ENCODE results near the gene AP4B1. TPM values are rescaled to one million over a fixed set of nuclear protein-coding genes. Genes with fewer than 3 reads are reported as not detected.
A peak's percentile ranks its signal among the peaks of the same experiment; 100 is the strongest.

The AP4B1 gene
- polyA plus RNA-seq, 6 donors from 2014 or later: 13.6 to 24.6 (median 15.8) TPM

GRCh38 chr1:113901191-113901590 is 3.4 kb downstream of the AP4B1 start:
- H3K4me1 Mint-ChIP-seq: peaks cover 31 to 57% (median 53%) of the 10 kb centered on the region in 3 donors
- no peaks in the 10 kb centered on the region for H3K9me3 Mint-ChIP-seq
- H3K27me3 Mint-ChIP-seq: no peaks in the 10 kb centered on the region
- ATAC-seq (ENCODE audit: low read depth in 2 of 2) (no peak), DNase-seq (no peak)
- peak overlapping the region in 2 of 6 donors; percentile 7 to 74 for H3K27ac Mint-ChIP-seq
- peaks cover 20 to 32% of the 10 kb centered on the region in 2 donors for H3K36me3 Mint-ChIP-seq
- peak overlapping the region in 1 of 8 donors; percentile 37 for H3K4me3 Mint-ChIP-seq

- Mint-ChIP-seq H3K4me1 (peaks cover 26 to 42% (median 42%) of the 10 kb centered on the region in 3 donors), H3K9me3 (no peaks in the 10 kb centered on the region), H3K4me3 (no peak overlapping the region), H3K27me3 (no peaks in the 10 kb centered on the region), H3K36me3 (peaks cover 20 to 44% of the 10 kb centered on the region in 2 donors), H3K27ac (peak overlapping the region in 2 of 6 donors; percentile 24 to 77)
- ATAC-seq (ENCODE audit: low read depth in 2 of 2) (no peak), DNase-seq (no peak)
These were observed 5.5 kb downstream of the AP4B1 start for GRCh38 chr1:113899111-113899510.

- peaks cover 20 to 34% (median 34%) of the 10 kb centered on the region in 3 donors for H3K4me1 Mint-ChIP-seq
- DNase-seq (no peak), ATAC-seq (ENCODE audit: low read depth in 2 of 2) (no peak)
- H3K36me3 Mint-ChIP-seq: peaks cover 20 to 44% of the 10 kb centered on the region in 2 donors
- H3K4me3 Mint-ChIP-seq: no peak overlapping the region
- H3K27me3 Mint-ChIP-seq: no peaks in the 10 kb centered on the region
- H3K9me3 Mint-ChIP-seq: no peaks in the 10 kb centered on the region
- H3K27ac Mint-ChIP-seq: peak overlapping the region in 1 of 6 donors; percentile 24
These were observed 6.3 kb downstream of the AP4B1 start for GRCh38 chr1:113898241-113898814.

- peak overlapping the region in 1 of 6 donors; percentile 18 for H3K27ac Mint-ChIP-seq
- H3K4me3 Mint-ChIP-seq: no peak overlapping the region
- H3K4me1 Mint-ChIP-seq: peaks cover 5 to 10% (median 10%) of the 10 kb centered on the region in 3 donors
These were observed 8.6 kb downstream of the AP4B1 start for GRCh38 chr1:113895961-113896360.

GRCh38 chr1:113895098-113895497 is 9.5 kb downstream of the AP4B1 start:
- no peaks in the 10 kb centered on the region for H3K27me3 Mint-ChIP-seq
- peak overlapping the region in 5 of 6 donors; percentile 20 to 74 (median 63) for H3K27ac Mint-ChIP-seq
- H3K4me3 Mint-ChIP-seq: no peak overlapping the region
- DNase-seq (no peak), ATAC-seq (ENCODE audit: low read depth in 2 of 2) (no peak)
- peaks cover 4 to 10% (median 9%) of the 10 kb centered on the region in 3 donors for H3K4me1 Mint-ChIP-seq
- H3K9me3 Mint-ChIP-seq: no peaks in the 10 kb centered on the region
- peaks cover 11 to 38% of the 10 kb centered on the region in 2 donors for H3K36me3 Mint-ChIP-seq

More at GRCh38 chr1:113895961-113896360, 8.6 kb downstream of the AP4B1 start:
- DNase-seq (no peak), ATAC-seq (ENCODE audit: low read depth in 2 of 2) (no peak)
- no peaks in the 10 kb centered on the region for H3K27me3 Mint-ChIP-seq
- peaks cover 16 to 41% of the 10 kb centered on the region in 2 donors for H3K36me3 Mint-ChIP-seq
- no peaks in the 10 kb centered on the region for H3K9me3 Mint-ChIP-seq

GRCh38 chr1:113893267-113893666 is 11.3 kb downstream of the AP4B1 start:
- DNase-seq (no peak), ATAC-seq (ENCODE audit: low read depth in 2 of 2) (no peak)
- Mint-ChIP-seq H3K4me3 (no peak overlapping the region), H3K27ac (peak overlapping the region in 3 of 6 donors; percentile 20 to 88 (median 45)), H3K9me3 (no peaks in the 10 kb centered on the region), H3K4me1 (peaks cover 0 to 7% (median 0%) of the 10 kb centered on the region in 3 donors), H3K36me3 (peaks cover 0 to 24% of the 10 kb centered on the region in 2 donors), H3K27me3 (no peaks in the 10 kb centered on the region)

GRCh38 chr1:113891631-113892220 is 12.9 kb downstream of the AP4B1 start:
- Mint-ChIP-seq H3K27ac (peak overlapping the region in 2 of 6 donors; percentile 76), H3K4me3 (no peak overlapping the region), H3K27me3 (no peaks in the 10 kb centered on the region), H3K4me1 (no peaks in the 10 kb centered on the region), H3K9me3 (no peaks in the 10 kb centered on the region), H3K36me3 (peaks cover 0 to 13% of the 10 kb centered on the region in 2 donors)
- ATAC-seq (ENCODE audit: low read depth in 2 of 2): no peak
- no peak for DNase-seq

GRCh38 chr1:113890816-113891215 is 13.8 kb downstream of the AP4B1 start:
- H3K9me3 Mint-ChIP-seq: no peaks in the 10 kb centered on the region
- H3K4me1 Mint-ChIP-seq: no peaks in the 10 kb centered on the region
- H3K36me3 Mint-ChIP-seq: peaks cover 0 to 8% of the 10 kb centered on the region in 2 donors
- no peaks in the 10 kb centered on the region for H3K27me3 Mint-ChIP-seq
- H3K27ac Mint-ChIP-seq: peak overlapping the region in 3 of 6 donors; percentile 1 to 92 (median 2)
- H3K4me3 Mint-ChIP-seq: no peak overlapping the region
- ATAC-seq (ENCODE audit: low read depth in 2 of 2) (no peak), DNase-seq (no peak)

- DNase-seq: no peak
- no peaks in the 10 kb centered on the region for H3K36me3 Mint-ChIP-seq
- H3K9me3 Mint-ChIP-seq: no peaks in the 10 kb centered on the region
- no peaks in the 10 kb centered on the region for H3K27me3 Mint-ChIP-seq
- H3K4me3 Mint-ChIP-seq: no peak within 1 kb of the TSS
- ATAC-seq (ENCODE audit: low read depth in 2 of 2): no peak
- no peak within 1 kb of the TSS for H3K27ac Mint-ChIP-seq
- H3K4me1 Mint-ChIP-seq: peaks cover 5 to 11% (median 8%) of the 10 kb centered on the region in 3 donors
These were observed 17.0 kb downstream of the AP4B1 start, which contains the start of gene BCL2L15 for GRCh38 chr1:113887402-113888175. Gene BCL2L15, minus strand, starts transcription at chr1:113887581. Its CDS starts 206 bp downstream, at chr1:113887375.

GRCh38 chr1:113886417-113887401 is 17.9 kb downstream of the AP4B1 start:
- Mint-ChIP-seq H3K9me3 (no peaks in the 10 kb centered on the region), H3K27ac (no peak overlapping the region), H3K4me3 (no peak overlapping the region)

GRCh38 chr1:113881661-113882060 is 22.9 kb downstream of the AP4B1 start:
- H3K36me3 Mint-ChIP-seq: no peaks in the 10 kb centered on the region
- peaks cover 5 to 11% (median 8%) of the 10 kb centered on the region in 3 donors for H3K4me1 Mint-ChIP-seq
- no peaks in the 10 kb centered on the region for H3K27me3 Mint-ChIP-seq
- no peaks in the 10 kb centered on the region for H3K9me3 Mint-ChIP-seq
- no peak for DNase-seq
- H3K27ac Mint-ChIP-seq: peak overlapping the region in 1 of 6 donors; percentile 9
- no peak overlapping the region for H3K4me3 Mint-ChIP-seq
- no peak for ATAC-seq (ENCODE audit: low read depth in 2 of 2)

More at GRCh38 chr1:113886417-113887401, 17.9 kb downstream of the AP4B1 start:
- Mint-ChIP-seq H3K36me3 (no peaks in the 10 kb centered on the region), H3K27me3 (no peaks in the 10 kb centered on the region), H3K4me1 (peaks cover 5 to 11% (median 8%) of the 10 kb centered on the region in 3 donors)
- ATAC-seq (ENCODE audit: low read depth in 2 of 2) (no peak), DNase-seq (no peak)

GRCh38 chr1:113879739-113880038 is 24.9 kb downstream of the AP4B1 start:
- ATAC-seq (ENCODE audit: low read depth in 2 of 2): no peak
- Mint-ChIP-seq H3K4me1 (peaks cover 6 to 12% (median 10%) of the 10 kb centered on the region in 3 donors), H3K27me3 (no peaks in the 10 kb centered on the region), H3K4me3 (no peak overlapping the region), H3K36me3 (no peaks in the 10 kb centered on the region), H3K9me3 (no peaks in the 10 kb centered on the region), H3K27ac (no peak overlapping the region)
- no peak for DNase-seq

GRCh38 chr1:113876176-113876575 is 28.4 kb downstream of the AP4B1 start:
- no peak for ATAC-seq (ENCODE audit: low read depth in 2 of 2)
- no peak overlapping the region for H3K27ac Mint-ChIP-seq

More at GRCh38 chr1:113876176-113876575, 28.4 kb downstream of the AP4B1 start:
- DNase-seq: no peak
- H3K9me3 Mint-ChIP-seq: no peaks in the 10 kb centered on the region
- no peak overlapping the region for H3K4me3 Mint-ChIP-seq
- no peaks in the 10 kb centered on the region for H3K27me3 Mint-ChIP-seq
- no peaks in the 10 kb centered on the region for H3K36me3 Mint-ChIP-seq
- peaks cover 15 to 23% (median 22%) of the 10 kb centered on the region in 3 donors for H3K4me1 Mint-ChIP-seq
